ENCODE data around the gene KMT2C.
"Not testable (repeated sequence)": the region's sequence is repeated elsewhere in the genome, so short reads cannot be mapped to it uniquely, and the experiment has no call there.

Gene KMT2C

DNA sequence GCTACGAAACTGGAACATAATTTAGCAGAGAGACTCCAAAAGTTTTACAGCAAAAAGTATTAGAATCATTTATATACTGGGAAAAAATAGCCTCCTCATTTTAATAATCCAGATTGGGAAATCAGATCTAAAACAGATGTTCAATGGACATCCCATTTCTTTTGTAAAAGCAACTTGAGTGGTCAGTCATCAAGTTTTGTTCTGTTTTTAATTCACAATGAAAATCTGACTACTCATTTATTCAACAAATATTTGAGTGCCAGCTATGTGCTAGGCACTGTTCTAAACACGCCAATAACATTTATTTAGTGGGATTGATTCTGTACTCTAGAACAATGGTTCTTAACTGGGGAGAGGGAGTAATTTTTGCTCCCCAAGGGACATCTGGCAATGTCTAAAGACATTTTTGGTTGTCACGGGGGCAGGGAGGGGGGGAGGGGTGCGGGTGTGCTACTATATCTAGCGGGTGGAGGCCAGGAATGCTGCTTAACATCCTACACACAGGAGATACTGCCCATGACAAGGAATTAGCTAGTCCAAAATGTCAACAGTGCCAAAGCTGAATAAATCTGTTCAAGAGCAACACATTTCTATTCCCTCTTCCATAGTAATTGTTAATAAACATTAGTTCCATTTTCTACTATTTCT is 54.7 kb downstream of the KMT2C start:
- H3K9me3 ChIP-seq (ENCODE audit: low read length); H3K4me1 ChIP-seq (ENCODE audit: insufficient read depth, low read length); H2AFZ ChIP-seq (ENCODE audit: low read depth, low read length); H3K36me3 ChIP-seq (ENCODE audit: insufficient read depth, low read length); H3K4me3 ChIP-seq (ENCODE audit: low read length); H3K27me3 ChIP-seq (ENCODE audit: insufficient read depth, low read length): not testable (repeated sequence)

DNA sequence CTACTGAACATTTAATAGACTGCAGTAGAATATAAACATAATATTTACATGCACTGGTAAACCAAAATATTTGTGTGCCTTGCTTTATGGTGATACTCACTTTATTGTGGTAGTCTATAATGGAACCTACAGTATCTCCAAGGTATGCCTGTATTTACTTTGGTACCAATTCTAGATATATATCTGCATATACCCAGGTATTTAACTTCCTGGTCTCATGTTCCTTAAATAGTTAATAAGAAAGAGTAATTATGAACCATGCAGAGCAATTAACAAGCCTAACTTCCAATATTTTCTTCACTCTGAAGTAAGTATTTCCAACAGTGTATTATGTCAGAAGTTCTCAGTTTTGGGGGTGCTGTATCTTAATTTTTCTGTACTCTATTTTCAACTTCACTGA is 57.3 kb downstream of the KMT2C start:
- not testable (repeated sequence) for H3K36me3 ChIP-seq (ENCODE audit: insufficient read depth, low read length); H3K4me3 ChIP-seq (ENCODE audit: low read length); H3K27me3 ChIP-seq (ENCODE audit: insufficient read depth, low read length); H2AFZ ChIP-seq (ENCODE audit: low read depth, low read length); H3K4me1 ChIP-seq (ENCODE audit: insufficient read depth, low read length); H3K9me3 ChIP-seq (ENCODE audit: low read length)

DNA sequence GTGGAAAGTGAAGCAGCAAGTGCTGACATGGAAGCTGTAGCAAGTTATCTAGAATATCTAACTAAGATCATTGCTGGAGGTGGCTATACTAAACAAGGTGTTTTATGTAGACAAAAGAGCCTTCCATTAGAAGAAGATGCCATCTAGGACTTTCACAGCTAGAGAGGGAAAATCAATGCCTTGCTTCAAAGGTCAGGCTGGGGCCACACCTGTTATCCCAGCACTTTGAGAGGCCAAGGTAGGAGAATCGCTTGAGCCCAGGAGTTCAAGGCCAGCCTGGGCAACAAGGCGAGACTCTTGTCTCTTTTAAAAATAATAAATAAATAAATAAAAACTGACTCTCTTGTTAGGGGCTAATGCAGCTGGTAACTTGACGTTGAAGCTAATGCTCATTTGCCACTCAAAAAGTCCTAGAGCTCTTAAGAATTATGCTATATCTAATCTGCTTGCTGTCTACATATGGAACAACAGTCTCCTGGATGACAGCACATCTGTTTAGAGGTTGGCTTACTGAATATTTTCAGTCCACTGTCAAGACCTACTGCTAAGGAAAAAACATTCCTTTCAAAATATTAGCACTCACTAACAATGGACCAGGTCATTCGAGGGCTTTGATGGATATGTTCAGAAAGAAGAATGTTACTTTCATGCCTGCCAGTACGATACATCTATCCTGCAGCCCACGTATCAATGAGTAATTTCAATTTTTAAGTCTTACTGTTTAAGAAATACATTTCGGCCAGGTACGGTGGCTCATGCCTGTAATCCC is 58.9 kb downstream of the KMT2C start:
- H3K4me3 ChIP-seq (ENCODE audit: low read length); H3K36me3 ChIP-seq (ENCODE audit: insufficient read depth, low read length); H3K27me3 ChIP-seq (ENCODE audit: insufficient read depth, low read length); H3K9me3 ChIP-seq (ENCODE audit: low read length); H2AFZ ChIP-seq (ENCODE audit: low read depth, low read length); H3K4me1 ChIP-seq (ENCODE audit: insufficient read depth, low read length): not testable (repeated sequence)

DNA sequence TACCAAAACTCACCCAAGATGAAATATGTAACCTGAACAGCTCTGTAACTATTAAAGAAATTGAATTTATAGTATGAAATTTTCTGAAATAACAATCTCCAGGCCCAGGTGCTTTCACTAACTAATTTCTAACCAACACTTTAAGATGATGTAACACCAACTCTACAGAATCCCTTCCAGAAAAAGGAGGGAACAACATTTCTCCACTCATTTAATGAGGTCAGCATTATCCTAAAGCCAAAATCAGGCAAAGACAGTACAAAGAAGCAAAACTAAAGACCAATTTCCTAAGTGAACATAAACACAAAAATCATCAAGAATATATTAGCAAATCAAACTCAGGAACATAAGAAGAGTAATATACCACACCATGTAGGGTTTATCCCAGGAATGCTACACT is 65.5 kb downstream of the KMT2C start:
- H3K36me3 ChIP-seq (ENCODE audit: insufficient read depth, low read length): no peaks in the 10 kb centered on the region
- H3K9me3 ChIP-seq (ENCODE audit: low read length): peaks cover 2% of the 10 kb centered on the region
- no peak overlapping the region for H3K4me3 ChIP-seq (ENCODE audit: low read length)
- H2AFZ ChIP-seq (ENCODE audit: low read depth, low read length): no peak overlapping the region
- no peaks in the 10 kb centered on the region for H3K4me1 ChIP-seq (ENCODE audit: insufficient read depth, low read length)
- no peaks in the 10 kb centered on the region for H3K27me3 ChIP-seq (ENCODE audit: insufficient read depth, low read length)

DNA sequence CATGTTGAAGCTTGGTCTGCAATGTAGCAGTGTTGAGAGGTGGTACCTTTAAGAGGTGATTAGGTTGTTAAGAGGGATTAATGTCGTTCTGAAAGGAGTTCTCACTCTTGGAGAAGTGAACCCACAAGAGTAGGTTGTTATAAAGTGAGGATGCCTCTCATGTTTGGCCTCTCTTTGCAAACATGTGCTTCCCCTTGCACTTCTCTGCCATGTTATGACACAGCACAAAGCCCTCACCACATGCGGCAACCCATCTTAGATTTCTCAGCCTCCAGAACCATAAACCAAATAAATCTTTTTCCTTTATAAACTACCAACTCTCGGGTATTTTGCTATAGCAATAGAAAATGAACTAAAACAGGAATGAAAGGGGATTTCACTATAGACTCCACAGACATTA is 66.3 kb downstream of the KMT2C start:
- Histone ChIP-seq H3K4me3 (ENCODE audit: low read length) (no peak overlapping the region), H3K36me3 (ENCODE audit: insufficient read depth, low read length) (no peaks in the 10 kb centered on the region), H2AFZ (ENCODE audit: low read depth, low read length) (no peak overlapping the region), H3K4me1 (ENCODE audit: insufficient read depth, low read length) (no peaks in the 10 kb centered on the region), H3K27me3 (ENCODE audit: insufficient read depth, low read length) (no peaks in the 10 kb centered on the region), H3K9me3 (ENCODE audit: low read length) (peaks cover 2% of the 10 kb centered on the region)

DNA sequence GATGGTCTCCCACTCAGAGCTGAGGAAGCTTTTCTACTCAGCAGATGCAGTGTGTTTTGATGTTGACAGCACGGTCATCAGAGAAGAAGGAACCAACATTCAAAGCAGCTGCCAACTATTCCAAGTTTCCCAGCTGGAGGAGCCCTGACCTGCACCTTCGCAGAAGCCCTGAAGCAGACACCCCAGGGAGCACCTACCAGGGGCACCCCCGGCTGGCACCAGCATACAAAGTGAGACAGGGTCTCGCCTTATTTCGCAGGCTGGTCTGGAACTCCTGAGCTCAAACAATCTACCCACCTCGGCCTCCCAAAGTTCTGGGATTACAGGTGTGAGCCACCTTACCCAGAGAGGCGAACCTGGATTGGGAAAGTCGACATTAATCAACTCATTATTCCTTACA is 68.6 kb downstream of the KMT2C start:
- Histone ChIP-seq H3K36me3 (ENCODE audit: insufficient read depth, low read length) (no peaks in the 10 kb centered on the region), H3K9me3 (ENCODE audit: low read length) (peaks cover 2% of the 10 kb centered on the region), H3K4me3 (ENCODE audit: low read length) (no peak overlapping the region), H3K27me3 (ENCODE audit: insufficient read depth, low read length) (no peaks in the 10 kb centered on the region), H3K4me1 (ENCODE audit: insufficient read depth, low read length) (no peaks in the 10 kb centered on the region), H2AFZ (ENCODE audit: low read depth, low read length) (no peak overlapping the region)

DNA sequence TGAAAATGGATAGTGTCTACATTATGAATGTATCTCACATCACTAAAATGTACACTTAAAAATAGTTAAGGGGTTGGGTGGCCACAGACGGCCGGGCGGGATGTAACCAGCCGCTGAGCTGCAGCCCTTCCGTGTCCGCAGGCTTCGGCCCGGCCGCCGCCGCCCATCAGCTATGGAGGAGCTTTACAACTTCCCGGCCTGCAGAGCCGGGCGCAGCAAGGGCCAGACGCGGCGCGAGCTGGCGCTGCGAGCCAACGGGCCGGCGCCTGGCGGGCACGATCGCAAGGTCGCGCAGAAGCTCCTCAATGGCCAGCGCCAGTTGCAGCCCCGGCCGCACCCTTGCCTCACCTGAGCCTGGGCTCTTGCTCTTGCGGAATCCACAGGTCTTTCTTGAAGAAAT is 69.1 kb downstream of the KMT2C start:
- H3K4me3 ChIP-seq (ENCODE audit: low read length): no peak overlapping the region
- peaks cover 2% of the 10 kb centered on the region for H3K9me3 ChIP-seq (ENCODE audit: low read length)
- H3K36me3 ChIP-seq (ENCODE audit: insufficient read depth, low read length): no peaks in the 10 kb centered on the region
- H3K4me1 ChIP-seq (ENCODE audit: insufficient read depth, low read length): no peaks in the 10 kb centered on the region
- H2AFZ ChIP-seq (ENCODE audit: low read depth, low read length): no peak overlapping the region
- H3K27me3 ChIP-seq (ENCODE audit: insufficient read depth, low read length): no peaks in the 10 kb centered on the region

DNA sequence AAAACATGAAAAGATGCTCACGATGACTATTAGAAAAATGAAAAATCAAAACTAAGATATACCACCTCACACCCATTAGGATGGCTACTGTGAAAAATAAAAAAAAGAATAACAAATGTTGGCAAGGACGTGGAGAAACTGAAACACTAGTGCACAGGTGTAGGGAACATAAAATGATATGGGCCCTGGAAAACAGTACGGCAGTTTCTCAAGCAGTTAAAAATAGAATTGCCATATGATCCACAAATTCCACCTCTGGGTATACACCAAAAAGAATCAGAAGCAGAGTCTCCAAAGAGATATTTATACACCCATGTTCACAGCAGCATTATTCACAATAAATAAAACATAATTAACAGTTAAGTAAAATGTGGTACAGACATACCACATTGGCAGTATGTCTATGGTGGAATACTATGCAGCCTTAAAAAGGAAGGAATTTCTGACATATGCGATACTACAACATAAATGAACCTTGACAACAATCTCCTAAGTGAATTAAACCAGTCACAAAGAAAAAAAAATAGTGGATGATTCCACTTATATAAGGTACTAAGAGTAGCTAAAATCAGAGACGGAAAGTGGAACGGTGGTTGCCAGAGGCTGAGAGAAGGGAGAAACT is 69.7 kb downstream of the KMT2C start:
- no peaks in the 10 kb centered on the region for H3K4me1 ChIP-seq (ENCODE audit: insufficient read depth, low read length)
- H3K9me3 ChIP-seq (ENCODE audit: low read length): no peaks in the 10 kb centered on the region
- H2AFZ ChIP-seq (ENCODE audit: low read depth, low read length): no peak overlapping the region
- H3K27me3 ChIP-seq (ENCODE audit: insufficient read depth, low read length): no peaks in the 10 kb centered on the region
- H3K4me3 ChIP-seq (ENCODE audit: low read length): no peak overlapping the region
- H3K36me3 ChIP-seq (ENCODE audit: insufficient read depth, low read length): no peaks in the 10 kb centered on the region

DNA sequence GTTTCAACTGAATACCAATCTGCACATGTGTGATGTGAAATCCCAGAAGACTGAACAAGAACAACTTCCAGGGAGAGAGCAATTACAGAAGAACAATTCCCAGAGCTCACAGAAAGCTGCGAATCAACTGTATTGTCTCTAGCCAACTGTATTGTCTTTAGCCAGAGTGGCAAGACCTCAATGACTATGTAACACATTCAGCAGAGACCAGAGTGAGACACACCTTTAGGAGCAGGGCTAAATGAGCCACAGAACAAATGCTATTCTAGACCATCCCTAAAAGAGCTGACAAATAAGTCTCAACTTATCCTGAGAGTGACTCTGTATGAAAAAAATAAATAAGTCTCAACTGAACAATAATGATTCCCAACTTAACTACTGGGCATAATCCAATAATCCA is 72.0 kb downstream of the KMT2C start:
- no peak overlapping the region for H2AFZ ChIP-seq (ENCODE audit: low read depth, low read length)
- H3K27me3 ChIP-seq (ENCODE audit: insufficient read depth, low read length): no peaks in the 10 kb centered on the region
- no peaks in the 10 kb centered on the region for H3K36me3 ChIP-seq (ENCODE audit: insufficient read depth, low read length)
- H3K4me3 ChIP-seq (ENCODE audit: low read length): no peak overlapping the region
- H3K4me1 ChIP-seq (ENCODE audit: insufficient read depth, low read length): no peaks in the 10 kb centered on the region
- no peaks in the 10 kb centered on the region for H3K9me3 ChIP-seq (ENCODE audit: low read length)

DNA sequence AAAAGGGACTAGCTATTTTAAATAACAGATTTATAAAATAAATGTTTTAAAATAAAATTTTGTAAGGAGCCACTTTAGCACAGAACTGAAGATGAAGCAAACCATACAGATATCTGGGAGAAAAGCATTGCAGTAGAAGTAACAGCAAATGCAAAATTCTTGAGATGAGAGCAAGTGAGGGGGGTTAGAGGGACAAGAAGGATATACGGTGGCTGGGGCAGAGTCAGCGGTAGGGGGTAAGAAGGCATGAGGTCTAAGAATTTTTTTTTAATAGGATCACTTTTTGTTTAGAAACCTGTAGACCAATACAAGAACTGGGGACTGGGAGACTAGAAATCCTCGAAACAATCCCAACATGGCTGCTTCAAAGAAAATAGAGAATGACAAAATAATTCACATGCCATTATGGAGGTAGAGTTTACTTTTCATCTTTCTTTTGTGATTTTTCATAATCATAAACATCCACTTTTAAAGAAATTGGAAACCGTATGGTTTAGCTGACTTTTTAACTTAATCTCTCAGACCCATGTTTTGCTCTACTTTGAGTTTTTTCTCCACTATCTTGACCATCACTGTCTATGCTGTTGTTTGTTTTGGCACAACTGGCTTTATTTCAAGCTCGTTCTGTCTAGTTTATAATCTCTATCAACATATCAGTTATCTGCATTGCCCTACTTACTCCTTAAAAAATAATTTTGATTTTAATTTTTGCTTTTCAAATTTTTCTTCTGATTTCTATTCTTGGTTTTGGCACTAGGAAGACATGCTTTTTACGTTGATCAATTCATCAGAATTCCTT is 73.5 kb downstream of the KMT2C start:
- H3K9me3 ChIP-seq (ENCODE audit: low read length): no peaks in the 10 kb centered on the region
- H3K36me3 ChIP-seq (ENCODE audit: insufficient read depth, low read length): peaks cover 1% of the 10 kb centered on the region
- no peaks in the 10 kb centered on the region for H3K27me3 ChIP-seq (ENCODE audit: insufficient read depth, low read length)
- no peaks in the 10 kb centered on the region for H3K4me1 ChIP-seq (ENCODE audit: insufficient read depth, low read length)
- no peak overlapping the region for H3K4me3 ChIP-seq (ENCODE audit: low read length)
- no peak overlapping the region for H2AFZ ChIP-seq (ENCODE audit: low read depth, low read length)

DNA sequence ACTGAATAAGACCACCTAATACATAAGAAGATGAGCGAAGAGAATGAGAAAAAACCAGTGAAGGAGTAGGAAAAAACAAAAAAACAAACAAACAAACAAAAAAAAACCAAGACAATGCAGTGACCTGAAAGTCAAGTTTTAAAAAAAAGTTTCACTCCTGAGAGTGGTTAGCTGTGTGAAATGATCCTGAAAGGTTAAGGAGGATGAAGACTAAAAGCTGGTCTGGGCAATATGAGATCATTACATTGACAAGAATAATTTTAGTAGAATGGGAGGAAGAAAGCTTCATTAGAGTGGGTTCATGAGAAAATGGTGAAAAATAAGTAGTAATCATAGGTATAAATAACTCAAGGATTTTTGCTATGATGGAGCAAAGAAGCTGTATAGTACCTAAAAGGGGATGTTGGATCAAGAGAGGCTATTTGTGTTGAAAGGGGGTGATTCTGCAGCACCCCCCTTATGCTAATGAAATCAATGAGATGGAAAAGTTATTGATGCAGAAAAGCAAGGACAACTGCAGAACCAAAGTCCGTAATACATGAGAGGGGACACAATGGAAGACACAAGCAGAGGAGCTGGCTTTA is 80.2 kb downstream of the KMT2C start:
- Histone ChIP-seq H3K9me3 (ENCODE audit: low read length) (peaks cover 1% of the 10 kb centered on the region), H3K36me3 (ENCODE audit: insufficient read depth, low read length) (peaks cover 19% of the 10 kb centered on the region), H3K4me1 (ENCODE audit: insufficient read depth, low read length) (peaks cover 6% of the 10 kb centered on the region), H3K4me3 (ENCODE audit: low read length) (no peak overlapping the region), H2AFZ (ENCODE audit: low read depth, low read length) (no peak overlapping the region), H3K27me3 (ENCODE audit: insufficient read depth, low read length) (no peaks in the 10 kb centered on the region)

DNA sequence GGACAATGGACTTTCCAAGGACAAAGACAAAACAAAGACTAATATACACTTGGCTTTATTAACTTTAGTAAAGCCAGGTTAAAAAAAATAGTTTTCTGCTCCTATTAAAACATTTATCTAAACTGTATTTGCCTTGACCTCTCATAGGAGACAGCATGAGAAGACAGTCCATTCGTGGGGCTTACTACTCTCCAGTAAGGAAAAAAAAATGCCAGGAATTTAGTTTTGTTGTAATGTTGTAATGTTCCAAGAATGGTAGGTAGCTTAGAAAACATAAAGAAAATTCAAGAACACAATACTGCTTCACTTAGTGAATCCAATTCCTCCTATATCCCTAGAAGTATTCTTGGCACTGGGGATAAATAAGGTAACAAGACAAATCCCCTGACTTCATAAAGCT is 81.7 kb downstream of the KMT2C start:
- H3K36me3 ChIP-seq (ENCODE audit: insufficient read depth, low read length): peaks cover 19% of the 10 kb centered on the region
- no peak overlapping the region for H3K4me3 ChIP-seq (ENCODE audit: low read length)
- H3K9me3 ChIP-seq (ENCODE audit: low read length): peaks cover 4% of the 10 kb centered on the region
- H3K4me1 ChIP-seq (ENCODE audit: insufficient read depth, low read length): peaks cover 6% of the 10 kb centered on the region
- no peak overlapping the region for H2AFZ ChIP-seq (ENCODE audit: low read depth, low read length)
- no peaks in the 10 kb centered on the region for H3K27me3 ChIP-seq (ENCODE audit: insufficient read depth, low read length)

DNA sequence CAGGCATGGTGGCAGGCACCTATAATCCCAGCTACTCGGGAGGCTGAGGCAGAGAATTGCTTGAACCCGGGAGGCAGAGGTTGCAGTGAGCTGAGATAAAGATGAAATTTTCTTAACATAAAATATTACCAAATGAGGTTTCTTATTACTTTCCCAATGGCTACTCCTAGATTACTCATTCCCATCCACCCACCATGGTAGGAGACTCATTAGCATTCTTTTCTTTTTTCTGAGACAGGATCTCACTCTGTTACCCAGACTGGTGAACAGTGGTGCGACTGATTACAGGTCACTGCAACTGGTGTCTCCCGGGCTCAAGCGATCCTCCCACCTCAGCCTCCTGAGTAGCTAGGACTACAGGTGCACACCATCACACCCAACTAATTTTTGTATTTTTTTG is 82.5 kb downstream of the KMT2C start:
- H3K4me1 ChIP-seq (ENCODE audit: insufficient read depth, low read length); H3K4me3 ChIP-seq (ENCODE audit: low read length); H2AFZ ChIP-seq (ENCODE audit: low read depth, low read length); H3K27me3 ChIP-seq (ENCODE audit: insufficient read depth, low read length); H3K9me3 ChIP-seq (ENCODE audit: low read length): not testable (repeated sequence)
- peaks cover 21% of the 10 kb centered on the region for H3K36me3 ChIP-seq (ENCODE audit: insufficient read depth, low read length)

Measured in neuron (in vitro differentiated cells).